ENCODE measurements around the gene DDX42. TPM values are rescaled to one million over a fixed set of nuclear protein-coding genes. Genes with fewer than 3 reads are reported as not detected.

The DDX42 gene
- total and polyA plus RNA-seq, 9 of the 15 experiments (the other 6 are each of a cell fraction or from before 2014, with no cell fraction given): 16.5 to 149 (median 87.6) TPM

DNA sequence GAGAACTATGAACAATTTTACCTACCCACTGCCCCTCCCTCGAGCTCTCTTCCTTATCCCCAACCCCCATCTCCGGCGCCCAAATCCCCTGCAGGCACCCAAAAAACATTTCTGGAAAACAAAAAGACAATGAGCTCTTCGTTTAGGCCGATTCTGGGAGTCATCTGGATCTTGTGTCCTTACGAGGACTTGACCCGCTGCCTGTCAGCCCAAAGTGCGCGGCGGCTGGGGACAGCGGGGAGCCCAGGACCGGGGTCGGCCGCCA, 32.9 kb upstream of the DDX42 start:
- Histone ChIP-seq H3K9me3 (replicated peaks; ENCODE audit: control insufficient read depth, insufficient read depth, low read depth, low read length) (no peaks in the 10 kb centered on the region), H3K27me3 (ENCODE audit: control insufficient read depth in 2 of 2, insufficient read depth in 2 of 2, low read length in 2 of 2) (no peaks in the 10 kb centered on the region), H3K4me1 (replicated peaks in 1 of 2; ENCODE audit: control insufficient read depth in 2 of 2, insufficient read depth in 2 of 2, low read length in 2 of 2) (peaks cover 4 to 18% of the 10 kb centered on the region in 2 experiments; a peak in 3 of 5 replicates), H3K9ac (ENCODE audit: insufficient read depth in 1 of 2, low read depth in 2 of 2, low read length in 2 of 2) (peak overlapping the region; percentile 86 to 99), H3K4me2 (ENCODE audit: insufficient read depth, low read length) (peak overlapping the region; percentile 76), H2AFZ (ENCODE audit: low read depth, low read length) (peak overlapping the region; percentile 88), H3K79me2 (ENCODE audit: control insufficient read depth, insufficient read depth, low read length) (peaks cover 11% of the 10 kb centered on the region), H4K20me1 (replicated peaks; ENCODE audit: control insufficient read depth, insufficient read depth, low read length) (no peaks in the 10 kb centered on the region), H3K36me3 (ENCODE audit: control insufficient read depth, insufficient read depth, low read length) (peaks cover 17% of the 10 kb centered on the region; the same call in 2 of the 3 replicates), H3K4me3 (peak overlapping the region; percentile 84), H3K9me1 (ENCODE audit: control insufficient read depth, insufficient read depth, low read length) (no peaks in the 10 kb centered on the region), H3K27ac (ENCODE audit: extremely low read depth, low read depth, low read length) (peak overlapping the region; percentile 79)
- intact Hi-C loops (cut with micrococcal nuclease): no loop called here
- no TSS peak for BruUV-seq (replicated peaks)
- POLR2A ChIA-PET: interaction anchor here (0.6 to 2.6 kb wide), 5 partner anchors 9 to 32 kb away, joined by 3 to 33 read pairs (median 5); partner anchors contain the start of genes CCDC47 and DDX42
- FAIRE-seq (no peak), ATAC-seq (peak; percentile 56), DNase-seq (ENCODE audit: extremely low read depth in 1 of 4, low spot score in 3 of 4) (peak in 2 of 4 experiments; percentile 52 to 54)
- in situ Hi-C loops (cut with MboI): no loop called here
- WGBS (ENCODE audit: insufficient coverage, low coverage, missing lambda C conversion rate): under 1% methylated on average over 13 of the region's 14 CpGs
- CTCF ChIA-PET (ENCODE audit: low intra/inter-chr PET ratio): no interaction called here
- TF ChIP-seq TAF9B (IDR thresholded peaks at IDR 0.05; ENCODE audit: partially characterized antibody) (peak; percentile 18), FOXA3 (CRISPR knock-in tag; conservative IDR thresholded peaks at IDR 0.05 in 1 of 2, IDR thresholded peaks at IDR 0.05 in 1 of 2) (peak in 1 of 2 experiments; percentile 44; a peak in 1 of 4 replicates), KAT7 (CRISPR knock-in tag; IDR thresholded peaks at IDR 0.05; ENCODE audit: borderline replicate concordance) (0 out of 2 replicates have a peak, but pooled peaks have one; percentile 13), MCM7 (IDR thresholded peaks at IDR 0.05) (no peak), YY1 (IDR thresholded peaks at IDR 0.05; ENCODE audit: borderline replicate concordance in 1 of 3, control insufficient read depth in 1 of 3, extremely low read depth in 1 of 3, insufficient read depth in 3 of 3, insufficient read length in 1 of 3, insufficient replicate concordance in 2 of 3, low read depth in 1 of 3, low read length in 2 of 3) (no peak), ZNF197 (CRISPR knock-in tag; IDR thresholded peaks at IDR 0.05; ENCODE audit: low read depth) (peak; percentile 34; the same call in 1 of the 2 replicates), ZNF175 (CRISPR knock-in tag; IDR thresholded peaks at IDR 0.05; ENCODE audit: low read depth) (0 out of 2 replicates have a peak, but pooled peaks have one; percentile 20), ATF6 (CRISPR knock-in tag; IDR thresholded peaks at IDR 0.05) (0 out of 2 replicates have a peak, but pooled peaks have one; percentile 49), USF1 (CRISPR knock-in tag; IDR thresholded peaks at IDR 0.05) (0 out of 2 replicates have a peak, but pooled peaks have one; percentile 2), DPF2 (IDR thresholded peaks at IDR 0.05) (0 out of 2 replicates have a peak, but pooled peaks have one; percentile 14), TAF1 (IDR thresholded peaks at IDR 0.05; ENCODE audit: control insufficient read depth, extremely low read depth, insufficient read depth, low read length, severe bottlenecking) (no peak), HNRNPH1 (optimal IDR thresholded peaks at IDR 0.05; ENCODE audit: low read depth, low read length) (no peak), SIN3A (IDR thresholded peaks at IDR 0.05; ENCODE audit: borderline replicate concordance in 2 of 2, control insufficient read depth in 1 of 2, low read depth in 2 of 2, low read length in 2 of 2) (0 out of 4 replicates have a peak, but pooled peaks of 1 of the 2 experiments have one; percentile 5)
- TF ChIP-seq, protein P1, sequence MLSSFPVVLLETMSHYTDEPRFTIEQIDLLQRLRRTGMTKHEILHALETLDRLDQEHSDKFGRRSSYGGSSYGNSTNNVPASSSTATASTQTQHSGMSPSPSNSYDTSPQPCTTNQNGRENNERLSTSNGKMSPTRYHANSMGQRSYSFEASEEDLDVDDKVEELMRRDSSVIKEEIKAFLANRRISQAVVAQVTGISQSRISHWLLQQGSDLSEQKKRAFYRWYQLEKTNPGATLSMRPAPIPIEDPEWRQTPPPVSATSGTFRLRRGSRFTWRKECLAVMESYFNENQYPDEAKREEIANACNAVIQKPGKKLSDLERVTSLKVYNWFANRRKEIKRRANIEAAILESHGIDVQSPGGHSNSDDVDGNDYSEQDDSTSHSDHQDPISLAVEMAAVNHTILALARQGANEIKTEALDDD (IDR thresholded peaks at IDR 0.05): peak; percentile 24; the same call in 1 of the 2 replicates
- TF ChIP-seq, protein P2, sequence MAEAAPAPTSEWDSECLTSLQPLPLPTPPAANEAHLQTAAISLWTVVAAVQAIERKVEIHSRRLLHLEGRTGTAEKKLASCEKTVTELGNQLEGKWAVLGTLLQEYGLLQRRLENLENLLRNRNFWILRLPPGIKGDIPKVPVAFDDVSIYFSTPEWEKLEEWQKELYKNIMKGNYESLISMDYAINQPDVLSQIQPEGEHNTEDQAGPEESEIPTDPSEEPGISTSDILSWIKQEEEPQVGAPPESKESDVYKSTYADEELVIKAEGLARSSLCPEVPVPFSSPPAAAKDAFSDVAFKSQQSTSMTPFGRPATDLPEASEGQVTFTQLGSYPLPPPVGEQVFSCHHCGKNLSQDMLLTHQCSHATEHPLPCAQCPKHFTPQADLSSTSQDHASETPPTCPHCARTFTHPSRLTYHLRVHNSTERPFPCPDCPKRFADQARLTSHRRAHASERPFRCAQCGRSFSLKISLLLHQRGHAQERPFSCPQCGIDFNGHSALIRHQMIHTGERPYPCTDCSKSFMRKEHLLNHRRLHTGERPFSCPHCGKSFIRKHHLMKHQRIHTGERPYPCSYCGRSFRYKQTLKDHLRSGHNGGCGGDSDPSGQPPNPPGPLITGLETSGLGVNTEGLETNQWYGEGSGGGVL (CRISPR knock-in tag; IDR thresholded peaks at IDR 0.05): no peak
